Peyer's patch (tissue), 4 donors: ENCODE results near the gene CDRT15. TPM values are rescaled to one million over a fixed set of nuclear protein-coding genes. Genes with fewer than 3 reads are reported as not detected.

Source experiments
- DNase-seq, 3 donors: peaks; one replicate each; pipeline ENCODE4 v3.0.0-alpha.2; 2017 to 2019
- H3K27ac ChIP-seq, 4 donors: fragments of 200-600 bp; sonication (generic); one replicate each; pipeline ENCODE4 v1.5.1; 2016 to 2019
- H3K27me3 ChIP-seq, 2 donors: fragments of 200-600 bp; sonication (generic); one replicate each; pipeline ENCODE4 v1.5.1; 2019
- H3K36me3 ChIP-seq, 3 donors: fragments of 200-600 bp; sonication (generic); one replicate each; pipeline ENCODE4 v1.5.1; 2016 to 2019
- H3K4me1 ChIP-seq, 4 donors: fragments of 200-600 bp; sonication (generic); one replicate each; pipeline ENCODE4 v1.5.1; 2016 to 2019
- H3K4me3 ChIP-seq, 4 donors: fragments of 200-600 bp; sonication (generic); 1 replicate in 3 of 4; 2 replicates in 1 of 4; pipeline ENCODE4 v1.5.1; 2016 to 2019; ENCODE audit warnings: mild to moderate bottlenecking in 1 of 4
- H3K9me3 ChIP-seq, 4 donors: fragments of 200-600 bp; sonication (generic); one replicate each; pipeline ENCODE4 v1.5.1; 2016 to 2019; ENCODE audit warnings: mild to moderate bottlenecking in 1 of 4
- POLR2A ChIP-seq, 2 donors: fragments of 450-650 bp; IDR thresholded peaks; one replicate each; pipeline ENCODE4 v1.5.1; 2017; ENCODE audit warnings: antibody characterized with exemption in 2 of 2, mild to moderate bottlenecking in 2 of 2, moderate library complexity in 2 of 2
- total RNA-seq, 4 donors: library from RNA; depleted of rRNA; stranded (reverse); fragments of >200 nt; gene quantifications; one replicate each; pipeline ENCODE4 v1.1.0, GENCODE V29; 2016
- TF ChIP-seq, protein P1 (sequence below), 6 experiments: fragments of 450-650 bp in 4 of 6; fragments of 200-600 bp in 2 of 6; sonication (generic) in 1 of 6; IDR thresholded peaks; one replicate each; pipeline ENCODE4 v1.5.1; 2017 to 2019; ENCODE audit warnings: antibody characterized with exemption in 6 of 6, mild to moderate bottlenecking in 3 of 6, moderate library complexity in 1 of 6

Gene CDRT15
- total RNA-seq, 4 donors from 2014 or later = not detected

- peaks cover 0 to 4% (median 0%) of the 10 kb centered on the region in 3 donors for H3K36me3 ChIP-seq
- TF ChIP-seq POLR2A (IDR thresholded peaks at IDR 0.05) = no peak
- TF ChIP-seq, protein P1, sequence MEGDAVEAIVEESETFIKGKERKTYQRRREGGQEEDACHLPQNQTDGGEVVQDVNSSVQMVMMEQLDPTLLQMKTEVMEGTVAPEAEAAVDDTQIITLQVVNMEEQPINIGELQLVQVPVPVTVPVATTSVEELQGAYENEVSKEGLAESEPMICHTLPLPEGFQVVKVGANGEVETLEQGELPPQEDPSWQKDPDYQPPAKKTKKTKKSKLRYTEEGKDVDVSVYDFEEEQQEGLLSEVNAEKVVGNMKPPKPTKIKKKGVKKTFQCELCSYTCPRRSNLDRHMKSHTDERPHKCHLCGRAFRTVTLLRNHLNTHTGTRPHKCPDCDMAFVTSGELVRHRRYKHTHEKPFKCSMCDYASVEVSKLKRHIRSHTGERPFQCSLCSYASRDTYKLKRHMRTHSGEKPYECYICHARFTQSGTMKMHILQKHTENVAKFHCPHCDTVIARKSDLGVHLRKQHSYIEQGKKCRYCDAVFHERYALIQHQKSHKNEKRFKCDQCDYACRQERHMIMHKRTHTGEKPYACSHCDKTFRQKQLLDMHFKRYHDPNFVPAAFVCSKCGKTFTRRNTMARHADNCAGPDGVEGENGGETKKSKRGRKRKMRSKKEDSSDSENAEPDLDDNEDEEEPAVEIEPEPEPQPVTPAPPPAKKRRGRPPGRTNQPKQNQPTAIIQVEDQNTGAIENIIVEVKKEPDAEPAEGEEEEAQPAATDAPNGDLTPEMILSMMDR (IDR thresholded peaks at IDR 0.05) = no peak
- DNase-seq = no peak
- peaks cover 0 to 41% (median 5%) of the 10 kb centered on the region in 4 donors for H3K4me1 ChIP-seq
- peak overlapping the region in 3 of 4 donors; percentile 9 to 60 (median 45) for H3K27ac ChIP-seq
- no peak overlapping the region for H3K4me3 ChIP-seq
- no peaks in the 10 kb centered on the region for H3K9me3 ChIP-seq
- H3K27me3 ChIP-seq = no peaks in the 10 kb centered on the region
Measured at GRCh38 chr17:14201988-14202380, 34.7 kb downstream of the CDRT15 start.

DNA sequence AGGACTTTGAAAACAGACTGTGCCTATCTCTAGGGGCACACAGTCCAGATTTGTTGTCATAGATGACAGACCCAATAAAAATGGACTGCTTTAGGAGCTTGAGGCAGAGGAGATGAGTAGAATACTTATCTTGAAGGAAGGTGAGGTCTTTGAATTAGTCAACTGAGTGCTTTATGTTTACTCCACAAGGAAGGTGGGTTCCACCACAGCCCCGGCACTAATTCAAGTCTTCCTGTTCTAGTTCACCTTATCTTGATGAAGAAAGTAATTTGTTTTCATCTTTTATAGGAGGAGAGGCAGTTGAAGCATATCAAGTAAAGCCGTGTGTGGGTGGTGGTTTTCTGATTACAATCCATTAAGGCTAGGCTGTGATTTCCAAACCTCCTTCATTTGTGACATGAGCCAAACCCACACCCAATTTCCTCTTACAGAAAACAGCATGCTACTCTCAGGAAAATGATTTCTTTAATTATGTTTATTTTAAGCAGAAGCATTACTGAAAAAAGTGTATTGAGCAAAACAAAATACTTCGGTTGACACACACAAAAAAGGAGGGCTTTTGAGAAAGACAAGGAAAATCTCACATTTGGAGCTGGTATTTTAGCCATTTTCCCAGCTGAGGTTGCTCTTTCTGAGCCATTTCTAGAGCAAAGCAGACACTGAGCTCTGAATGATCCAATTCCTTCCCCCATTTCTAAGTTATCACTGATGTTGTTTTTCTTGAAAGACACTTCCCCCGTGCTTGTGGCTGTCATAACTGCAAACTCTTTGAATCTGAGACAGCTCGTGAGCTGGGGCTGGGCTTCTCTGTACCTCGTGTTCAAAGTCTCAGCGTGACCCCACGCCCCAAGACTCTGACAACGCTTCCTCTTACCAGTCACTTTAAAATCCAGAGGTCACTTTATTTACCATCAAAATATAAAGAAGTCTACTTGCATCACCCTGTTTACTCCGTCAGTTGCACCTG is 35.4 kb downstream of the CDRT15 start:
- peak in 2 of 3 donors; percentile 64 to 82 for DNase-seq
- TF ChIP-seq, protein P1 (IDR thresholded peaks at IDR 0.05) = no peak
- no peak for TF ChIP-seq POLR2A (IDR thresholded peaks at IDR 0.05)
- no peaks in the 10 kb centered on the region for H3K9me3 ChIP-seq
- no peak overlapping the region for H3K4me3 ChIP-seq
- H3K36me3 ChIP-seq = peaks cover 0 to 7% (median 0%) of the 10 kb centered on the region in 3 donors
- H3K27me3 ChIP-seq = no peaks in the 10 kb centered on the region
- peak overlapping the region in 3 of 4 donors; percentile 9 to 60 (median 45) for H3K27ac ChIP-seq
- peaks cover 0 to 45% (median 5%) of the 10 kb centered on the region in 4 donors for H3K4me1 ChIP-seq

GRCh38 chr17:14200354-14200753 is 36.3 kb downstream of the CDRT15 start:
- H3K36me3 ChIP-seq = peaks cover 0 to 7% (median 0%) of the 10 kb centered on the region in 3 donors
- no peaks in the 10 kb centered on the region for H3K27me3 ChIP-seq
- no peak for DNase-seq
- H3K9me3 ChIP-seq = no peaks in the 10 kb centered on the region
- H3K4me1 ChIP-seq = peaks cover 0 to 47% (median 4%) of the 10 kb centered on the region in 4 donors
- TF ChIP-seq, protein P1 (IDR thresholded peaks at IDR 0.05) = no peak
- no peak for TF ChIP-seq POLR2A (IDR thresholded peaks at IDR 0.05)
- H3K4me3 ChIP-seq = no peak overlapping the region
- no peak overlapping the region for H3K27ac ChIP-seq

DNA sequence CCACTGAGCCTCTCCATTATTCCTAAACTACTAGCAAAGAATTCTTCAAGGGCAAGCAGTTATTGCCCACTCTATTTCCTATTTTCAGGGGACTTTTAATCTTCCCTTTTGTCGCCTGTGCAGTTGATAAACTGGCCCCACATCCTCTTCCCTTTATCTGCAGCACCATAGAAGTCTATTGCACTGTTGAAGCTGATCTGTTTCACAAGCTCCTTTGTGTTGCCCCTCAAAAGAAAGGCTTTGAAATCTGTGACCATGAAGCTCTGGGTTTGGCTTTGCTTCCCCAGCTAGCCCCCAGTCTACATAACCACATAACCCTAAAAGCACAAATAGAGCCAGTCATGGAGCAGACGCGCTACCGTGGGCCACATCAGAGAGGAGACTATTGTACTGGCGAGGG is 37.1 kb downstream of the CDRT15 start:
- Histone ChIP-seq H3K27me3 (no peaks in the 10 kb centered on the region), H3K27ac (peak overlapping the region in 1 of 4 donors; percentile 13), H3K4me3 (no peak overlapping the region), H3K9me3 (no peaks in the 10 kb centered on the region), H3K4me1 (peaks cover 0 to 47% (median 3%) of the 10 kb centered on the region in 4 donors), H3K36me3 (peaks cover 0 to 7% (median 0%) of the 10 kb centered on the region in 3 donors)
- DNase-seq = no peak
- TF ChIP-seq, protein P1 (IDR thresholded peaks at IDR 0.05) = no peak
- TF ChIP-seq POLR2A (IDR thresholded peaks at IDR 0.05) = no peak

GRCh38 chr17:14198575-14198974 is 38.1 kb downstream of the CDRT15 start:
- no peak for DNase-seq
- Histone ChIP-seq H3K36me3 (peaks cover 0 to 7% (median 0%) of the 10 kb centered on the region in 3 donors), H3K9me3 (no peaks in the 10 kb centered on the region), H3K27ac (no peak overlapping the region), H3K27me3 (no peaks in the 10 kb centered on the region), H3K4me3 (no peak overlapping the region), H3K4me1 (peaks cover 0 to 44% (median 3%) of the 10 kb centered on the region in 4 donors)
- no peak for TF ChIP-seq POLR2A (IDR thresholded peaks at IDR 0.05)
- TF ChIP-seq, protein P1 (IDR thresholded peaks at IDR 0.05) = no peak
